HG03139 (cell line): ENCODE data around the gene CALD1.
A peak's percentile ranks its signal among the peaks of the same experiment; 100 is the strongest.
"Not testable (repeated sequence)": the region's sequence is repeated elsewhere in the genome, so short reads cannot be mapped to it uniquely, and the experiment has no call there.

Source experiments
- ATAC-seq: cut with Tn5 transposase; IDR thresholded peaks from one replicate; pipeline ENCODE4 v1.9.1; 2021; ENCODE audit not compliant: unreplicated experiment

Gene CALD1

GRCh38 chr7:134942690-134943466 is 163.4 kb downstream of the CALD1 start:
- ATAC-seq, result no peak

- no peak for ATAC-seq
These were observed 164.5 kb downstream of the CALD1 start for GRCh38 chr7:134943785-134944400.

GRCh38 chr7:134945691-134946090 is 166.3 kb downstream of the CALD1 start:
- no peak for ATAC-seq

GRCh38 chr7:134946260-134946659 is 166.8 kb downstream of the CALD1 start:
- ATAC-seq, result no peak

GRCh38 chr7:134947329-134947728 is 167.9 kb downstream of the CALD1 start:
- no peak for ATAC-seq

- no peak for ATAC-seq
These were observed 168.4 kb downstream of the CALD1 start for GRCh38 chr7:134947831-134948230.

GRCh38 chr7:134948246-134948645 is 168.8 kb downstream of the CALD1 start:
- ATAC-seq, result no peak

- no peak for ATAC-seq
These were observed 169.3 kb downstream of the CALD1 start for GRCh38 chr7:134948736-134949135.

GRCh38 chr7:134949171-134949570 is 169.7 kb downstream of the CALD1 start:
- ATAC-seq, result no peak

GRCh38 chr7:134954197-134955082 is 175.0 kb downstream of the CALD1 start:
- ATAC-seq, result no peak

- ATAC-seq, result no peak
These were observed 177.6 kb downstream of the CALD1 start for GRCh38 chr7:134957005-134957404.

- no peak for ATAC-seq
These were observed 180.4 kb downstream of the CALD1 start for GRCh38 chr7:134959810-134960209.

- ATAC-seq, result no peak
These were observed 182.9 kb downstream of the CALD1 start for GRCh38 chr7:134962270-134962780.

- ATAC-seq, result no peak
These were observed 183.6 kb downstream of the CALD1 start for GRCh38 chr7:134963036-134963435.

- no peak for ATAC-seq
These were observed 187.3 kb downstream of the CALD1 start for GRCh38 chr7:134966691-134967090.

GRCh38 chr7:134968110-134968509 is 188.7 kb downstream of the CALD1 start:
- no peak for ATAC-seq

- ATAC-seq, result not testable (repeated sequence)
These were observed 202.2 kb downstream of the CALD1 start for GRCh38 chr7:134981645-134982044.

GRCh38 chr7:134985894-134986362 is 206.5 kb downstream of the CALD1 start:
- ATAC-seq, result peak; percentile 33

- peak; percentile 88 for ATAC-seq
These were observed 207.2 kb downstream of the CALD1 start, which contains the start of gene AGBL3 for GRCh38 chr7:134986363-134987251. Gene AGBL3, plus strand, starts transcription at chr7:134986508. Its CDS starts 1,426 bp downstream, at chr7:134987934.

- no peak for ATAC-seq
These were observed 208.7 kb downstream of the CALD1 start for GRCh38 chr7:134988161-134988560.
